HepG2 (cell line): ENCODE results near the gene NOXA1. TPM values are rescaled to one million over a fixed set of nuclear protein-coding genes. Genes with fewer than 3 reads are reported as not detected.

Source experiments
- CHCHD3 ChIP-seq: sonication (generic); formaldehyde crosslinking; IDR thresholded peaks from 2 replicates; pipeline ENCODE4 v1.8.0; 2022; ENCODE audit warnings: mild to moderate bottlenecking, missing genetic modification reagents, moderate library complexity
- HDAC6 ChIP-seq: fragments of 200-600 bp; sonication (generic); IDR thresholded peaks from 2 replicates; pipeline ENCODE4 v1.7.0; 2017; ENCODE audit warnings: mild to moderate bottlenecking, antibody characterized with exemption, low read length, low read depth
- HMGXB4 ChIP-seq, 2 experiments: sonication (generic) in 1 of 2; formaldehyde crosslinking in 1 of 2; IDR thresholded peaks; 2 replicates each; pipeline versions ENCODE4 v1.4.0 to v1.6.1; 2018 to 2020; ENCODE audit warnings: missing genetic modification reagents in 2 of 2, borderline replicate concordance in 1 of 2, low read depth in 1 of 2, mild to moderate bottlenecking in 1 of 2, missing biosample characterization in 1 of 2
- JUNB ChIP-seq: sonication (generic); formaldehyde crosslinking; IDR thresholded peaks from 2 replicates; pipeline ENCODE4 v1.8.0; 2022; ENCODE audit warnings: missing genetic modification reagents, mild to moderate bottlenecking, borderline replicate concordance
- NFYB ChIP-seq: sonication (generic); formaldehyde crosslinking; IDR thresholded peaks from 2 replicates; pipeline ENCODE4 v1.4.0; 2020; ENCODE audit warnings: missing genetic modification reagents
- NR2F6 ChIP-seq, 2 experiments: IDR thresholded peaks; 2 replicates each; pipeline ENCODE4 v1.6.1; 2016; ENCODE audit warnings: antibody characterized with exemption in 1 of 2, mild to moderate bottlenecking in 1 of 2
- POLR2G ChIP-seq: fragments of 200-400 bp; formaldehyde crosslinking; IDR thresholded peaks from 2 replicates; pipeline ENCODE4 v1.6.1; 2018; ENCODE audit warnings: mild to moderate bottlenecking, low read depth, low read length, moderate library complexity
- RBFOX2 ChIP-seq: fragments of 200-400 bp; formaldehyde crosslinking; IDR thresholded peaks from 2 replicates; pipeline ENCODE4 v1.6.1; 2017; ENCODE audit warnings: low read depth, mild to moderate bottlenecking, low read length
- RNF2 ChIP-seq: fragments of 450-650 bp; conservative IDR thresholded peaks from 2 replicates; pipeline ENCODE4 v1.6.1; 2016; ENCODE audit warnings: low read depth
- SNAPC5 ChIP-seq: sonication (generic); formaldehyde crosslinking; IDR thresholded peaks from 2 replicates; pipeline ENCODE4 v1.8.1; 2023; ENCODE audit warnings: mild to moderate bottlenecking, missing genetic modification reagents, borderline replicate concordance
- TFE3 ChIP-seq: IDR thresholded peaks from 2 replicates; pipeline ENCODE4 v1.6.1; 2016
- ZBTB20 ChIP-seq: sonication (generic); formaldehyde crosslinking; IDR thresholded peaks from 2 replicates; pipeline ENCODE4 v1.8.1; 2023; ENCODE audit warnings: missing genetic modification reagents, low read depth, mild to moderate bottlenecking, borderline replicate concordance
- ZFP1 ChIP-seq: IDR thresholded peaks from 2 replicates; pipeline ENCODE4 v1.6.1; 2016
- ZFP36L2 ChIP-seq: sonication (generic); formaldehyde crosslinking; IDR thresholded peaks from 2 replicates; pipeline ENCODE4 v1.4.0; 2020; ENCODE audit warnings: missing genetic modification reagents
- ZNF414 ChIP-seq: sonication (generic); formaldehyde crosslinking; IDR thresholded peaks from 2 replicates; pipeline ENCODE4 v1.5.0; 2020; ENCODE audit warnings: missing genetic modification reagents
- ZNF710 ChIP-seq: sonication (generic); formaldehyde crosslinking; IDR thresholded peaks from 2 replicates; pipeline ENCODE4 v1.5.0; 2020; ENCODE audit warnings: mild to moderate bottlenecking, missing genetic modification reagents, borderline replicate concordance
- polyA plus RNA-seq, 8 experiments: library from polyadenylated mRNA; depleted of rRNA in 3 of 8; stranded (reverse) in 7 of 8; unstranded in 1 of 8; fragments of >200 nt; fragmentation: Illumina TruSeq in 4 of 8; extraction: Trizol in 4 of 8; gene quantifications; 2 replicates each; pipeline versions ENCODE4 v1.2.1 to v1.2.3, GENCODE V29; 2011 to 2016; ENCODE audit warnings: low read depth in 4 of 8, missing spikeins in 1 of 8, mixed read lengths in 1 of 8; ENCODE audit not compliant: insufficient read depth in 1 of 8
- total RNA-seq, 5 experiments: library from RNA; depleted of rRNA; stranded (reverse); fragments of >200 nt; fragmentation: Illumina TruSeq; extraction: Trizol; gene quantifications; 2 replicates each; pipeline ENCODE4 v1.2.3, GENCODE V29; 2016; ENCODE audit warnings: low read depth in 1 of 5
- TF ChIP-seq, protein P1 (sequence below): sonication (generic); formaldehyde crosslinking; conservative IDR thresholded peaks from 2 replicates; pipeline ENCODE4 v1.5.0; 2020; ENCODE audit warnings: missing genetic modification reagents
- TF ChIP-seq, protein P2 (sequence below): IDR thresholded peaks from 2 replicates; pipeline ENCODE4 v1.6.1; 2012; ENCODE audit warnings: low read length, improper control_type of control experiment

Gene NOXA1
- total and polyA plus RNA-seq, 2 of the 13 experiments (the other 11 are each of a cell fraction or from before 2014, with no cell fraction given): 0.78 to 1.2 TPM

- TF ChIP-seq ZNF710 (CRISPR knock-in tag) (no peak), SNAPC5 (CRISPR knock-in tag) (no peak), ZNF414 (no peak), HDAC6 (no peak), ZFP36L2 (CRISPR knock-in tag) (no peak), RNF2 (0 out of 2 replicates have a peak, but pooled peaks have one; percentile 26), NFYB (CRISPR knock-in tag) (peak; percentile 65), TFE3 (CRISPR knock-in tag) (0 out of 2 replicates have a peak, but pooled peaks have one; percentile 15), RBFOX2 (peak; percentile 69; the same call in 1 of the 2 replicates), ZBTB20 (CRISPR knock-in tag) (no peak), POLR2G (peak; percentile 73), HMGXB4 (CRISPR knock-in tag; IDR thresholded peaks at IDR 0.05; ENCODE audit: borderline replicate concordance in 1 of 2, low read depth in 1 of 2) (no peak; a peak in 1 of 4 replicates), ZFP1 (CRISPR knock-in tag) (no peak), NR2F6 (IDR thresholded peaks at IDR 0.05) (no peak), NR2F6 (CRISPR knock-in tag; IDR thresholded peaks at IDR 0.05) (no peak), JUNB (CRISPR knock-in tag) (no peak), CHCHD3 (no peak)
- TF ChIP-seq, protein P1, sequence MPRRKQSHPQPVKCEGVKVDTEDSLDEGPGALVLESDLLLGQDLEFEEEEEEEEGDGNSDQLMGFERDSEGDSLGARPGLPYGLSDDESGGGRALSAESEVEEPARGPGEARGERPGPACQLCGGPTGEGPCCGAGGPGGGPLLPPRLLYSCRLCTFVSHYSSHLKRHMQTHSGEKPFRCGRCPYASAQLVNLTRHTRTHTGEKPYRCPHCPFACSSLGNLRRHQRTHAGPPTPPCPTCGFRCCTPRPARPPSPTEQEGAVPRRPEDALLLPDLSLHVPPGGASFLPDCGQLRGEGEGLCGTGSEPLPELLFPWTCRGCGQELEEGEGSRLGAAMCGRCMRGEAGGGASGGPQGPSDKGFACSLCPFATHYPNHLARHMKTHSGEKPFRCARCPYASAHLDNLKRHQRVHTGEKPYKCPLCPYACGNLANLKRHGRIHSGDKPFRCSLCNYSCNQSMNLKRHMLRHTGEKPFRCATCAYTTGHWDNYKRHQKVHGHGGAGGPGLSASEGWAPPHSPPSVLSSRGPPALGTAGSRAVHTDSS (CRISPR knock-in tag): no peak
- TF ChIP-seq, protein P2, sequence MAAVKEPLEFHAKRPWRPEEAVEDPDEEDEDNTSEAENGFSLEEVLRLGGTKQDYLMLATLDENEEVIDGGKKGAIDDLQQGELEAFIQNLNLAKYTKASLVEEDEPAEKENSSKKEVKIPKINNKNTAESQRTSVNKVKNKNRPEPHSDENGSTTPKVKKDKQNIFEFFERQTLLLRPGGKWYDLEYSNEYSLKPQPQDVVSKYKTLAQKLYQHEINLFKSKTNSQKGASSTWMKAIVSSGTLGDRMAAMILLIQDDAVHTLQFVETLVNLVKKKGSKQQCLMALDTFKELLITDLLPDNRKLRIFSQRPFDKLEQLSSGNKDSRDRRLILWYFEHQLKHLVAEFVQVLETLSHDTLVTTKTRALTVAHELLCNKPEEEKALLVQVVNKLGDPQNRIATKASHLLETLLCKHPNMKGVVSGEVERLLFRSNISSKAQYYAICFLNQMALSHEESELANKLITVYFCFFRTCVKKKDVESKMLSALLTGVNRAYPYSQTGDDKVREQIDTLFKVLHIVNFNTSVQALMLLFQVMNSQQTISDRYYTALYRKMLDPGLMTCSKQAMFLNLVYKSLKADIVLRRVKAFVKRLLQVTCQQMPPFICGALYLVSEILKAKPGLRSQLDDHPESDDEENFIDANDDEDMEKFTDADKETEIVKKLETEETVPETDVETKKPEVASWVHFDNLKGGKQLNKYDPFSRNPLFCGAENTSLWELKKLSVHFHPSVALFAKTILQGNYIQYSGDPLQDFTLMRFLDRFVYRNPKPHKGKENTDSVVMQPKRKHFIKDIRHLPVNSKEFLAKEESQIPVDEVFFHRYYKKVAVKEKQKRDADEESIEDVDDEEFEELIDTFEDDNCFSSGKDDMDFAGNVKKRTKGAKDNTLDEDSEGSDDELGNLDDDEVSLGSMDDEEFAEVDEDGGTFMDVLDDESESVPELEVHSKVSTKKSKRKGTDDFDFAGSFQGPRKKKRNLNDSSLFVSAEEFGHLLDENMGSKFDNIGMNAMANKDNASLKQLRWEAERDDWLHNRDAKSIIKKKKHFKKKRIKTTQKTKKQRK: no peak
These were observed 36.0 kb downstream of the NOXA1 start, which contains the start of gene NSMF (continued) for GRCh38 chr9:137459152-137459600.
